Measurements from ENCODE around the gene PCBD2.
A peak's percentile ranks its signal among the peaks of the same experiment; 100 is the strongest.

The PCBD2 gene

GRCh38 chr5:134917070-134917815, 12.3 kb downstream of the PCBD2 start:
- TF ChIP-seq, protein P1, sequence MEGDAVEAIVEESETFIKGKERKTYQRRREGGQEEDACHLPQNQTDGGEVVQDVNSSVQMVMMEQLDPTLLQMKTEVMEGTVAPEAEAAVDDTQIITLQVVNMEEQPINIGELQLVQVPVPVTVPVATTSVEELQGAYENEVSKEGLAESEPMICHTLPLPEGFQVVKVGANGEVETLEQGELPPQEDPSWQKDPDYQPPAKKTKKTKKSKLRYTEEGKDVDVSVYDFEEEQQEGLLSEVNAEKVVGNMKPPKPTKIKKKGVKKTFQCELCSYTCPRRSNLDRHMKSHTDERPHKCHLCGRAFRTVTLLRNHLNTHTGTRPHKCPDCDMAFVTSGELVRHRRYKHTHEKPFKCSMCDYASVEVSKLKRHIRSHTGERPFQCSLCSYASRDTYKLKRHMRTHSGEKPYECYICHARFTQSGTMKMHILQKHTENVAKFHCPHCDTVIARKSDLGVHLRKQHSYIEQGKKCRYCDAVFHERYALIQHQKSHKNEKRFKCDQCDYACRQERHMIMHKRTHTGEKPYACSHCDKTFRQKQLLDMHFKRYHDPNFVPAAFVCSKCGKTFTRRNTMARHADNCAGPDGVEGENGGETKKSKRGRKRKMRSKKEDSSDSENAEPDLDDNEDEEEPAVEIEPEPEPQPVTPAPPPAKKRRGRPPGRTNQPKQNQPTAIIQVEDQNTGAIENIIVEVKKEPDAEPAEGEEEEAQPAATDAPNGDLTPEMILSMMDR (IDR thresholded peaks at IDR 0.05) = peak; percentile 50; the same call in 1 of the 2 replicates

DNA sequence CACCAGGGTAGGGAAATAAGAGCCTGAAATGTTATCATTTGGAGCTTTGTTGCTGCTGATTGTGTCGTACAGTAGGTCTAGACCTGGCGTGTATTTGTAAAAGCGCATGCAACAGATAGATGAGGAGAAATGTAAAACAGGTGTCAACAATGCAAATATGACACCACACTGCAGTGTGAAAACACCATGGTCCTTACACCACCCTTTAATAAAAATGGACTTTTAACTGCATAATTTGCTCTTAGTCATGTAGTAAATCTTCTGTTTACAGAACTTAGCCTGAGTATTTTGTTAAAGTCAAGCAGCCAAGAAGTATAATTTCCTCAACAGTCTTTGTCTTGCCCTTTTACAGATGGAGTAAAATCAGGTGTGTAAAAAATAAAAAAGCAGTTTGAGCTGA, 13.9 kb downstream of the PCBD2 start:
- TF ChIP-seq, protein P1 (IDR thresholded peaks at IDR 0.05) = no peak

GRCh38 chr5:134920848-134921575, 16.1 kb downstream of the PCBD2 start:
- TF ChIP-seq, protein P1 (IDR thresholded peaks at IDR 0.05) = no peak

- TF ChIP-seq, protein P1 (IDR thresholded peaks at IDR 0.05) = no peak
Measured at GRCh38 chr5:134932508-134932907, 27.6 kb downstream of the PCBD2 start.

GRCh38 chr5:134934202-134934601, 29.3 kb downstream of the PCBD2 start:
- TF ChIP-seq, protein P1 (IDR thresholded peaks at IDR 0.05) = no peak

DNA sequence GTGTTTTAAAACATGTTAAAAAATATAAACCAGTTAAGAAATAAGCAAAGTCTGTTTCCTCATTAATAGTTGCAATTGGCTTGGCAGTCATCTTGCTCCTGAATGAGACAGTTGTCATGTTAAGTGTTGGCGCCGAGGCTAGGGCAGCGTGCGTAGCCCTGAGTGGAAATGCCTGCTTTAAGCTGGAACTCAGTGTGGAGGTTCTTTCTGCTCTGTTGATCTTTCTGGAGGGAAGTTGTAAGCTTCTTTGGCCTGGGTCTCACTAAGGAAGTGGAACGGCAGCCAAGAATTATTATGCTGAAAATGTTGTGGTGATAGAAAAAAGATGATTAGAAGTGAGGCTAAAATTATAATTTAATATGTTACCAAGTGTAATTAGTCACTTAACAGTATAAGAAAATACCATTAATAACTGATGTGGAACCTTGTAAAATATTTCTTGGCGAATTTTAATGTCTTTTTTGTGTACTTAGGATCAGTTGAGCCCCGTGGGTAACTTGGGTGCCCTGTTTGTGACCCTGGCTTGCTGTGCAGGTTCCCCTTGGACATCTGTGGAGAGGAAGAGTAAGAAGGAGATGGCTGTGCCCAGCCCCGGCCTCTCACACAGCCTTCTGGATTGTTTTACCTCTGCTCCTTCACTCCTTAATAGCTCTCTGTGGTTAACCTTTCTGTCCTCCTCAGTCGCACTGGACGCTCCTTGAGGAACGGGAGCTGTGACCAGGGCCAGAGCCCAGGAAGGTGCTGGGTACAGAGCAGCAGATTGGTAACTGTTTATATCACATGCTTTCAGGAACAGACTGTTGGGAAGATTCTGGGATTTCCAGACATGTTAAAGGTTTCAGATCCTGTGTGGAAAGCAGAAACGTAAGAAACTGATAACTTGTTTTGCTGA, 31.0 kb downstream of the PCBD2 start:
- TF ChIP-seq, protein P1 (IDR thresholded peaks at IDR 0.05) = no peak

DNA sequence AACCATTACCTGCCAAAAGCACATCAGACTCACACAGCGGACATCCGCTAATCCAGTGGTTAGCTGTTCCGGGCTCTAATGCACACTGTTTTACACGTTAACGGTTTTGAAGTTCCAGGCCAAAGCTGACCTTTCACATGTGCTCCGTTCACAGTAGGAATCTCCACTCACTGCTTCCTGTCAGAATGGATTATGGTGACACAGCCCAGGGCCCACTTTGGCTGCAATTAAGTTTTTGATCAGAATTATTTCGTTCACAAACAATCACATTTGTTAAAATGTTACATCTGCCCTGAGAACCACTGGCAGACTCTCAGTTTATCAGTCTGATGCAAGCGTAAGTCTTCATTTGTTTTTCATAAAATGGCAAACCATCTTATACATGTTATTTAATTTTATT, 32.6 kb downstream of the PCBD2 start:
- TF ChIP-seq, protein P1 (IDR thresholded peaks at IDR 0.05) = no peak
